GM21576 (cell line): ENCODE data around the gene XYLT1.
A peak's percentile ranks its signal among the peaks of the same experiment; 100 is the strongest.

Experiments
- ATAC-seq: cut with Tn5 transposase; IDR thresholded peaks from one replicate; pipeline ENCODE4 v1.9.1; 2021; ENCODE audit warnings: mild to moderate bottlenecking, moderate library complexity; ENCODE audit not compliant: unreplicated experiment

Gene XYLT1

GRCh38 chr16:17377360-17378324 is 93.1 kb downstream of the XYLT1 start:
- peak; percentile 67 for ATAC-seq

GRCh38 chr16:17375461-17376304 is 95.1 kb downstream of the XYLT1 start:
- ATAC-seq = no peak

GRCh38 chr16:17374668-17375255 is 96.0 kb downstream of the XYLT1 start:
- no peak for ATAC-seq

GRCh38 chr16:17373533-17373932 is 97.2 kb downstream of the XYLT1 start:
- ATAC-seq = no peak

- ATAC-seq = no peak
Measured at GRCh38 chr16:17372386-17372785, 98.4 kb downstream of the XYLT1 start.

- no peak for ATAC-seq
Measured at GRCh38 chr16:17371299-17371698, 99.5 kb downstream of the XYLT1 start.

- no peak for ATAC-seq
Measured at GRCh38 chr16:17370731-17371285, 100.0 kb downstream of the XYLT1 start.

GRCh38 chr16:17370223-17370707 is 100.5 kb downstream of the XYLT1 start:
- no peak for ATAC-seq

GRCh38 chr16:17369421-17370222 is 101.1 kb downstream of the XYLT1 start:
- no peak for ATAC-seq

GRCh38 chr16:17368951-17369350 is 101.8 kb downstream of the XYLT1 start:
- no peak for ATAC-seq

GRCh38 chr16:17368446-17368845 is 102.3 kb downstream of the XYLT1 start:
- ATAC-seq = no peak

- no peak for ATAC-seq
Measured at GRCh38 chr16:17367923-17368322, 102.8 kb downstream of the XYLT1 start.

- no peak for ATAC-seq
Measured at GRCh38 chr16:17367036-17367435, 103.7 kb downstream of the XYLT1 start.

- ATAC-seq = no peak
Measured at GRCh38 chr16:17366299-17366961, 104.3 kb downstream of the XYLT1 start.

GRCh38 chr16:17365591-17366298 is 105.0 kb downstream of the XYLT1 start:
- ATAC-seq = no peak

- ATAC-seq = no peak
Measured at GRCh38 chr16:17365211-17365541, 105.6 kb downstream of the XYLT1 start.

GRCh38 chr16:17364319-17365210 is 106.2 kb downstream of the XYLT1 start:
- ATAC-seq = no peak

- no peak for ATAC-seq
Measured at GRCh38 chr16:17362946-17363345, 107.8 kb downstream of the XYLT1 start.
